GM12875 (cell line): ENCODE measurements around the gene ADAMTS13.

ENCODE experiments used
- H3K4me3 ChIP-seq: one replicate; pipeline ENCODE4 v1.5.1; 2011; ENCODE audit warnings: low read depth, low read length, control low read depth
- CTCF ChIP-seq: IDR thresholded peaks from 2 replicates; pipeline ENCODE4 v1.5.1; 2011; ENCODE audit warnings: low read depth, mild to moderate bottlenecking, control low read depth, inconsistent platforms, low read length, moderate library complexity, borderline replicate concordance; ENCODE audit not compliant: insufficient read depth

Gene ADAMTS13

GRCh38 chr9:133494636-133495326 is 72.6 kb downstream of the ADAMTS13 start:
- H3K4me3 ChIP-seq = no peak overlapping the region
- no peak for TF ChIP-seq CTCF

GRCh38 chr9:133495327-133496293 is 73.4 kb downstream of the ADAMTS13 start:
- TF ChIP-seq CTCF = no peak

DNA sequence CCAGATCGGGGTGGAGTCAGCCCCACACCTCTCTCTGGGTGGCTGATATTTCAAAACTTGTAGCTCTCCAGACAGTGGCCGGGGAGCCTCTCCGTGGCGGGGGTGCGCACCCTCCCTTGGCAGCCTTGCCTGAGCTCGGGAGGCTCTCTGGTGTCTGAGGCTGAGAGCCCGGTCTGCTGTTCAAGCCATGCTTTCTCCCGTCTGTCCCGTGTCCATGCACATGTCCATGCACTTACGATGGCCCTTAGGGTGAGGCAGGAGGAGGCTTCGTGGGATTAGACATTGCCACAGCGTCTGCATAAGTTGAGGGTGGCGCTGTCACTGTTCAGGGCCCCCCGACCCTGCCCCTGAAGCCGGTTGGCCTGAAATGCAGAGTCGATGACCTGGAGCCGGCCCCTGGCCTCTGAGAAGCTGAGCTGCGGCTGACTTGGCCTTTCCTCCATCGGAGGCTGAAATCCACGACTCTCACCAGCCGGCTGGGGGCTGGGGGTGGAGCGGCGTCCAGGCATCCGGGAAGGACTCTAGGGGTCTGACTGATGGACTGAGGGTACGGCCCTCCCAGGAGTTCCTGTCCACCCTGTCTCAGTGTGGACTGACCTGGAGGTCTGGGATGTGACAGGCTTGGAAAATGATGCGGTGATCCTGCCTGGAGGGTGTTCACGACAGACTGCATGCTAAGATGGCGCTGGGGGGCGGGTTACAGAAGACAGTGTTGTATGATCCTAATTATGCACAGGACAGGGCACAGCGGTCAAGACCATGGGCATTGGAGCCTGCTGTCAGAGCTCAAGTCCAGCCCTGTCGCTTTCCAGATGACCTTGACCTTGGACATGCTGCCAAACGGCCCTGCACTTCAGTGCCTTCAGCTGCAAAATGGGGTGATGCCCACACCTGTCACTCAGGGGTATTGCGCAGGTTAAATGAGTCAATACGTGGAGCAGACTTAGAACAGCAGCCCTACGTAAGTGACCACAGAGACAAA is 75.0 kb downstream of the ADAMTS13 start:
- no peak for TF ChIP-seq CTCF
- no peak overlapping the region for H3K4me3 ChIP-seq

More at GRCh38 chr9:133495327-133496293, 73.4 kb downstream of the ADAMTS13 start:
- H3K4me3 ChIP-seq = no peak overlapping the region

DNA sequence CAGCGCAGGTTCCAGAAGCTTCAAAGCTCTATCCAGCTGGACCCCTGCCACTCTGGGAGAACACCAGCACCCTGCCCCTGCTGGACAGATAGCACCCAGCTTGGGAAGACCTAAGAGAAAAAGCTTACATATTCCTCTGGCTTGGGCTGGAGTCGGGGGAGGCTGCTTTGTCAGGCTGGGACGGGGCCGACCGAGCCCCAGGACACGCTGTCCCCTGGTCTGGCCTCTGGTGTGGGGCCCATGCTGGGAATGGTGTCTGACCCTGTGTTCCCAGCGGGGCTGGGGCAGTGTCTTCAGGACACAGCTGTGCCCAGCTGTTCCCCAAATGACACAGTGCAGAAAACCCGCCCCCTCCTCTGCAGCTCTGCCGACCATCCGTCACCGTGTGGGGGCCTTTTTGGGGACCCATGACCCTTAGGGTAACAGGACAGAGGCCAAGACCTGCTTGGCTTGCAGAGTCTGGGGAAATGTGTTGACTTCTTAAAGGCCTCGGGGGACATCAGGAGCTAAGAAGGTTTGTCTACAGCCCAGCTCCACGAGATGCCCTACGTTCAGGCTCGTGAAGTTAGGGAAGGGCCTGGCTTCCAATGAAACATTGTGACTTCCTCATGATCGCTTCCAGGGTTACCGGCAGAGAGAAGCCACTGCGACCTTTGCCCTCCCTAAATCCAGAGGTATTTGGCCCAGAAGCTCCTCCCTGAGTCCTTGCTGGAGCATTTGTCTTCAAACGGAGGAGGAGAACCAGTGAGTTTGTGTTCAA is 77.1 kb downstream of the ADAMTS13 start:
- no peak overlapping the region for H3K4me3 ChIP-seq
- no peak for TF ChIP-seq CTCF

DNA sequence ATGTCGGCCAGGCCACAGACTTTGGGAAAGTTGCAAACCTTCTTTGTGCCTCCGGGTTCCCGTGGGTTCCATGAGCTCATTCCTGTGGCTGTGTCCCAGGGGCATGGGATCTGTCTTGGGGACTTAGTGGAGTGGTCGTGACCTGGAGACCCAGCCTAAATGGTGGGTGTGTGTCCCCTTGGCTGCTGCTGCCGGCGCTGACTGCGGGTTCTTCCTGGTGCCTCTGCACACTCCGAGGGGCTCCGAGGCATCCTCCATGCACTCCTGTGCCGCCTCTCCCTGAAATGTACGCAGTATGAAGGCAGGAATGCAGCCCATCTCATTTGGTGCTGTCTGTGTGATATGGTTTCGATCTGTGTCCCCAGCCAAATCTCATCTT is 77.7 kb downstream of the ADAMTS13 start:
- no peak for TF ChIP-seq CTCF
- H3K4me3 ChIP-seq = no peak overlapping the region

DNA sequence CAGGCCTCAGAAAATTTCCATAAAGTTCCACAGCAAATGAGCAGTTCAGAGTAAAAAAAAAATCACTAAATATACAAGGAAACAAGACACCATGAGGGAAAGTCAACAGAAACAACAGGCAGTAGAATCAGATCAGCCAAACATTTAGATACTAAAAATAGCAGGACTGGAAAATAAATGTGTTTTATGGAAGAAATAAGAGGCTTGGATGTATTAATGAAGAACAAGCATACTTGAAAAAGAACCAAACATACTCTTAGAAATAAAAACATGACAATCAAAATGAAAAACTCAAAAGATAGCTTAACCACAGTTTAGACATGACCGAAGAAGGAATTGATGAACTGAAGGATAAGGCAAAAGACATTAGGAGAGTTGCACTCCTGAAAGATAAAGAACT is 79.9 kb downstream of the ADAMTS13 start:
- TF ChIP-seq CTCF = no peak
- no peak overlapping the region for H3K4me3 ChIP-seq
